GM23248 (cell line): ENCODE data around the gene ZNF653. TPM values are rescaled to one million over a fixed set of nuclear protein-coding genes. Genes with fewer than 3 reads are reported as not detected.

ENCODE experiments used
- DNase-seq: peaks from one replicate; pipeline ENCODE4 v3.0.0-alpha.2; 2015
- H2AFZ ChIP-seq: fragments of 200-600 bp; sonication (generic); 2 replicates; pipeline ENCODE4 v1.6.1; 2016; ENCODE audit warnings: antibody characterized with exemption
- H3F3A ChIP-seq: fragments of 200-600 bp; sonication (generic); 2 replicates; pipeline ENCODE4 v1.6.1; 2016; ENCODE audit warnings: mild to moderate bottlenecking, antibody characterized with exemption, mixed run types; ENCODE audit not compliant: insufficient read depth
- H3K27ac ChIP-seq: fragments of 200-600 bp; sonication (generic); 2 replicates; pipeline ENCODE4 v1.5.1; 2016; ENCODE audit warnings: mild to moderate bottlenecking
- H3K27me3 ChIP-seq: fragments of 200-600 bp; sonication (generic); replicated peaks from 2 replicates; pipeline ENCODE4 v1.6.1; 2016; ENCODE audit warnings: mild to moderate bottlenecking; ENCODE audit not compliant: insufficient read depth
- H3K36me3 ChIP-seq: fragments of 200-600 bp; sonication (generic); 2 replicates; pipeline ENCODE4 v1.6.1; 2016; ENCODE audit warnings: low read depth, mild to moderate bottlenecking
- H3K4me1 ChIP-seq: fragments of 200-600 bp; sonication (generic); 2 replicates; pipeline ENCODE4 v1.6.1; 2016; ENCODE audit warnings: mild to moderate bottlenecking; ENCODE audit not compliant: insufficient read depth
- H3K4me2 ChIP-seq: fragments of 200-600 bp; sonication (generic); one replicate; pipeline ENCODE4 v1.6.1; 2016; ENCODE audit warnings: mild to moderate bottlenecking; ENCODE audit not compliant: unreplicated experiment
- H3K4me3 ChIP-seq: fragments of 200-600 bp; sonication (generic); 2 replicates; pipeline ENCODE4 v1.5.1; 2016; ENCODE audit warnings: mild to moderate bottlenecking
- H3K79me2 ChIP-seq: fragments of 200-600 bp; sonication (generic); 2 replicates; pipeline ENCODE4 v1.6.1; 2016; ENCODE audit warnings: mild to moderate bottlenecking; ENCODE audit not compliant: insufficient read depth
- H3K9ac ChIP-seq: fragments of 200-600 bp; sonication (generic); 2 replicates; pipeline ENCODE4 v1.6.1; 2016; ENCODE audit warnings: mild to moderate bottlenecking
- H3K9me2 ChIP-seq: fragments of 200-600 bp; sonication (generic); 2 replicates; pipeline ENCODE4 v1.6.1; 2016; ENCODE audit warnings: mixed run types, mild to moderate bottlenecking, moderate library complexity; ENCODE audit not compliant: insufficient read depth
- H3K9me3 ChIP-seq: fragments of 200-600 bp; sonication (generic); one replicate; pipeline ENCODE4 v1.6.1; 2017; ENCODE audit warnings: low read depth
- H4K20me1 ChIP-seq: fragments of 200-600 bp; sonication (generic); 2 replicates; pipeline ENCODE4 v1.6.0; 2016; ENCODE audit not compliant: insufficient read depth
- EZH2 ChIP-seq: fragments of 200-600 bp; sonication (generic); IDR thresholded peaks from 2 replicates; pipeline ENCODE4 v1.6.1; 2018; ENCODE audit warnings: antibody characterized with exemption, mild to moderate bottlenecking; ENCODE audit not compliant: insufficient read depth, poor library complexity, severe bottlenecking
- EZH2phosphoT487 ChIP-seq: fragments of 200-600 bp; sonication (generic); IDR thresholded peaks from 2 replicates; pipeline ENCODE4 v1.6.1; 2018; ENCODE audit warnings: antibody characterized with exemption, moderate library complexity, mild to moderate bottlenecking, low read depth; ENCODE audit not compliant: insufficient read depth
- WGBS, 2 experiments: methylation state at CpG; one replicate each; pipeline ENCODE4 v1.1.6; 2015 to 2017; ENCODE audit warnings: low lambda C conversion rate in 2 of 2, low coverage in 1 of 2; ENCODE audit errors: missing lambda C conversion rate in 2 of 2; 5-methylcytosine and 5-hydroxymethylcytosine counted together
- in situ Hi-C: fragments of 300-500 bp; cut with MboI; formaldehyde crosslinking; loops from 2 replicates; pipeline ENCODE4 v1.15.0; 2020
- polyA plus RNA-seq: library from polyadenylated mRNA; unstranded; fragments of >200 nt; fragmentation: Nextera tagmentation; extraction: Ambion mirVana; gene quantifications from 2 replicates; pipeline ENCODE4 v1.2.1, GENCODE V29; 2016
- total RNA-seq: library from RNA; depleted of rRNA; stranded (reverse); fragments of >200 nt; shearing (Covaris generic); gene quantifications from 2 replicates; pipeline ENCODE4 v1.2.3, GENCODE V29; 2014

The ZNF653 gene
- total and polyA plus RNA-seq, 2 experiments from 2014 or later, result 2.2 to 4.6 TPM

DNA sequence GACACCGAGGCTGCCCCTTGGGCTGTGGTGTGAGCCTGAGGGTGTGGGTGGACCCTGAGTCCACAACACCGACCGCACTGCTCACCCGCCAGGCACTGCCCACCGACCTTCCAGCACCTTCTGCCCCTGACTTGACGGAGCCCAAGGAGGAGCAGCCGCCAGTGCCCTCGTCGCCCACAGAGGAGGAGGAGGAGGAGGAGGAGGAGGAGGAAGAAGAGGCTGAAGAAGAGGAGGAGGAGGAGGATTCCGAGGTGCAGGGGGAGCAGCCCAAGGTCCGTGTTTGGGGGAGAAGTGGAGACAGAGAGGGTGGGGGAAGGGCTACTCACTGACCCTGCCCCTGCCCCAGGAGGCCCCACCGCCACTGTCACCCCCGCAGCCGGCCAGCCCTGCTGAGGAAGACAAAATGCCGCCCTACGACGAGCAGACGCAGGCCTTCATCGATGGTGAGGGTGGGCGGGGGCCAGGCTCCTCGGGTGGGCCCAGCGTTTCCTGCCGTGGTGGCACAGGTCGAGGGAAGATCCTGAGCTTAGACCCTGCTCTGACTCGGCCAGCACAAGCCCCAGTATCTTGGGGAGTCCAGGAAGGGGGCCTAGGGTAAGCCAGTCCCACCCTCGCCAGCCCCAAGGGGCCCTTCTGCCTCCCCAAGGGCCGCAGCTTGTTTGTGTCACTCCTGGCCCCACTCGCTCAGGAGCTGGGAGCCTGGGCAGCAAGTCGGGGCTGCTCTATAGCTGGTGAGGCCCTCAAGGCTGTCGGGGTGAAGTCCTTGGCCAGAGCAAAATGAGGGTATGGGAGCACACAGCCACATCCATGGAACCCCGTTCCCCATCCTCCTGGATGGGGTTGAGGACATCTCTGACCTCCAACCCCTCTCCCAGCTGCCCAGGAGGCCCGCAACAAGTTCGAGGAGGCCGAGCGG, 58.0 kb downstream of the ZNF653 start:
- H3K9me2 ChIP-seq, result no peaks in the 10 kb centered on the region
- no peaks in the 10 kb centered on the region for H3K4me1 ChIP-seq
- in situ Hi-C loops, result no loop called here
- H3K4me2 ChIP-seq, result no peak overlapping the region
- no peak for TF ChIP-seq EZH2
- no peaks in the 10 kb centered on the region for H4K20me1 ChIP-seq
- no peaks in the 10 kb centered on the region for H3K79me2 ChIP-seq
- H2AFZ ChIP-seq, result no peak overlapping the region
- no peaks in the 10 kb centered on the region for H3K9me3 ChIP-seq
- no peaks in the 10 kb centered on the region for H3K27me3 ChIP-seq
- 91 to 92% methylated on average over 22 to 35 of the region's 35 CpGs for WGBS, 2 experiments
- DNase-seq, result no peak
- no peak overlapping the region for H3K9ac ChIP-seq
- no peak overlapping the region for H3K4me3 ChIP-seq
- H3K27ac ChIP-seq, result no peak overlapping the region
- H3F3A ChIP-seq, result no peaks in the 10 kb centered on the region
- peaks cover 7% of the 10 kb centered on the region; the same call in 1 of the 2 replicates for H3K36me3 ChIP-seq

DNA sequence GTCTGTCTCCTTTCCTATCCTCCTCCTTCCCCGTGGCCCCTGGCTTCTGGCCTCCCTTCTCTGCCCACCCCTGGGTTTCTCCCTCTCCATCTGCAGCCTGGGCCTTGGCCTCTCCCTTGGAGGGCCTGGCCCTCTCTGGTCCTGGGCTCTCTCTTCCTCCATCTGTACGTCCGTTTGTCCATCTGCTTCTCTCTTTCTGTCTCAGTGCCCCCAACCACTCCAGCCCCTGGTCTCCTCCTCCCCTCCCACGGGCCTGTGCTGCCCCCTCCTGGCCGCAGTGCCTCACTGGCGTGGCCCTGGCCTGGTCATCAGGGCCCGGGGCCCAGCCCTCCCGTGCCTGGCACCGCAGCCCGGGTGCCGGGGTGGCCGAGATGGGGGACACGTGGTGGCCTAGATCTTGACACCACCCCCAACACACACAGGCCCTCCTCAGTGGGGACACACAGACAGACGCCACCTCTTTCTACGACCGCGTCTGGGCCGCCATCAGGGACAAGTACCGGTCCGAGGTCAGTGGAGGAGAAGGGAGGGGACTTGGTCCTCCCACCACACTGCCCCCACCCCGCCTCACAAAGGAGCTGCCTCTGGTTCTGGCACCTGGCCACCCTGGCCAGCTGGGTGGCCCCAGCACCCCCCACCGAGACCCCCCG, 58.9 kb downstream of the ZNF653 start:
- no peak for TF ChIP-seq EZH2phosphoT487
- TF ChIP-seq EZH2, result no peak
- Histone ChIP-seq H3K36me3 (peaks cover 7% of the 10 kb centered on the region; the same call in 1 of the 2 replicates), H2AFZ (no peak overlapping the region), H3K4me1 (no peaks in the 10 kb centered on the region), H3K9ac (no peak overlapping the region), H3K27me3 (no peaks in the 10 kb centered on the region), H3K9me3 (no peaks in the 10 kb centered on the region), H3K9me2 (no peaks in the 10 kb centered on the region), H4K20me1 (no peaks in the 10 kb centered on the region), H3K4me3 (no peak overlapping the region), H3K79me2 (no peaks in the 10 kb centered on the region; the same call in 1 of the 2 replicates), H3K4me2 (no peak overlapping the region), H3K27ac (no peak overlapping the region), H3F3A (no peaks in the 10 kb centered on the region)
- WGBS, 2 experiments, result 53% methylated on average over 19 to 23 of the region's 23 CpGs
- in situ Hi-C loops, result no loop called here
- peak; percentile 60 for DNase-seq

DNA sequence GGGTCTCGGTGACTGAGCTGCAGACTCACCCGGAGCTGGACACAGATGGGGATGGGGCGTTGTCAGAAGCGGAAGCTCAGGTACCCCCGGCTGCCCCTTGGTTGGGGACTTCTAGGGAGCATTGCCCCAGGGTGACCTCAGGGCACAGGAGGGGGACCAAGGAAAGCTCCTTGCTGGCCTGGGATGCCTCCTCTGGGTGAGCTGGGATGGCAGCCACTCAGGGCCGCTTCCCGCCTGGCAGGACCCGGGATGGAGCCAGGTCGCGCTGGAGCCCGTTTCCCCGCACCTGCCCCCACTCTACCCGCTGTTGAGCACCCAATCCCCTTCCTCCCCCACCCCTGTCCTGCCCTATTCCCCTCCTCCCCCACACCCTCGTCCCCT, 59.4 kb downstream of the ZNF653 start:
- no peaks in the 10 kb centered on the region for H3K27me3 ChIP-seq
- H3K4me1 ChIP-seq, result no peaks in the 10 kb centered on the region
- 78 to 80% methylated on average over 5 to 8 of the region's 14 CpGs for WGBS, 2 experiments
- no peaks in the 10 kb centered on the region for H3F3A ChIP-seq
- no peak overlapping the region for H3K4me3 ChIP-seq
- peaks cover 7% of the 10 kb centered on the region; the same call in 1 of the 2 replicates for H3K36me3 ChIP-seq
- in situ Hi-C loops, result no loop called here
- no peak overlapping the region for H3K9ac ChIP-seq
- TF ChIP-seq EZH2phosphoT487 (no peak), EZH2 (no peak)
- H3K9me3 ChIP-seq, result no peaks in the 10 kb centered on the region
- no peaks in the 10 kb centered on the region for H3K9me2 ChIP-seq
- no peaks in the 10 kb centered on the region; the same call in 1 of the 2 replicates for H3K79me2 ChIP-seq
- H3K27ac ChIP-seq, result no peak overlapping the region
- no peak for DNase-seq
- H4K20me1 ChIP-seq, result no peaks in the 10 kb centered on the region
- H2AFZ ChIP-seq, result no peak overlapping the region
- H3K4me2 ChIP-seq, result no peak overlapping the region

DNA sequence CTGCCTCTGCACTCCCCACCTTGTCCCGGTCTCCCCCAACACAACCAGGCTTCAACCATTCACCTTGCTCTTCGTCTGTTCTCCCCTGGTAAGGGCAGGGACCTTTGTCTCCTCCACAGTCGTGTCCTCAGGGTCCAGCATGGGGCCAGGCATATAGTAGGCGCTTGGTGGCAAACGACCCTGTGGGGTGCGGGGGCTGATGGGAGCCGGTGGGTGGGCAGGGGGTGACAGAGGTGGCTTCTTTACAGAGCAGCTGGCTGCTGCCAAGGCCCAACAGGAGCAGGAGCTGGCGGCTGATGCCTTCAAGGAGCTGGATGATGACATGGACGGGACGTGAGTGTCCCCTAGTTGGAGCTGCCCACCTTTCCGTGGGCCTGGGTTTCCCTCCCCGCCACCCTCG, 60.5 kb downstream of the ZNF653 start:
- no peak for DNase-seq

More for the DNA sequence above, 60.5 kb downstream of the ZNF653 start:
- 81 to 90% methylated on average over 8 to 13 of the region's 13 CpGs for WGBS, 2 experiments
- Histone ChIP-seq H3F3A (no peaks in the 10 kb centered on the region), H3K79me2 (peaks cover 5% of the 10 kb centered on the region; the same call in 1 of the 2 replicates), H3K27ac (no peak overlapping the region), H4K20me1 (no peaks in the 10 kb centered on the region), H3K27me3 (no peaks in the 10 kb centered on the region), H3K4me1 (no peaks in the 10 kb centered on the region), H3K9me3 (no peaks in the 10 kb centered on the region), H2AFZ (no peak overlapping the region), H3K36me3 (peaks cover 7% of the 10 kb centered on the region; the same call in 1 of the 2 replicates), H3K4me3 (no peak overlapping the region), H3K9me2 (no peaks in the 10 kb centered on the region), H3K4me2 (no peak overlapping the region), H3K9ac (no peak overlapping the region)
- in situ Hi-C loops, result no loop called here
- no peak for TF ChIP-seq EZH2
- no peak for TF ChIP-seq EZH2phosphoT487
